Testis (tissue), 2 donors: ENCODE data around the gene HUS1B.

Experiments used
- POLR2A ChIP-seq: fragments of 450-650 bp; IDR thresholded peaks from one replicate; pipeline ENCODE4 v1.6.1; 2017; ENCODE audit warnings: antibody characterized with exemption, mild to moderate bottlenecking, moderate library complexity
- TF ChIP-seq, protein P1 (sequence below), 3 experiments: fragments of 450-650 bp in 2 of 3; fragments of 200-600 bp in 1 of 3; sonication (generic) in 1 of 3; IDR thresholded peaks; one replicate each; pipeline ENCODE4 v1.5.1; 2016 to 2019; ENCODE audit warnings: antibody characterized with exemption in 3 of 3, mild to moderate bottlenecking in 2 of 3, moderate library complexity in 1 of 3

DNA sequence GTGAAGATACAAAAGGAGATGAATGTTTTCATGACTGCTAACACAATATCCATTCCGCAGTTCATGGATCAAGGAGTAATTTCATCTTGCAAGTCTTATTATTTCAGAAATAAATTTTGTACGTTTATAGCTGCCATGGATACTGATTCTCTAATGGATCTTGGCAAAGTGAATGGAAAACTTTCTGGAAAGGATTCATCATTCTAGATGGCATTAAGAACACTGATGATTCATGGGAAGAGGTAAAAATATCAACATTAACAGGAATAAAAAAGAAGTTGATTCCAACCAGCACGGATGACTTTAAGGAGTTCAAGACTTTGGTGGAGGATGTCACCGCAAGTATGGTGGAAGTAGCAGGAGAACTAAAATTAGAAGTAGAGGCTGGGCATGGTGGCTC lies 2.8 kb downstream of the HUS1B start:
- TF ChIP-seq, protein P1, sequence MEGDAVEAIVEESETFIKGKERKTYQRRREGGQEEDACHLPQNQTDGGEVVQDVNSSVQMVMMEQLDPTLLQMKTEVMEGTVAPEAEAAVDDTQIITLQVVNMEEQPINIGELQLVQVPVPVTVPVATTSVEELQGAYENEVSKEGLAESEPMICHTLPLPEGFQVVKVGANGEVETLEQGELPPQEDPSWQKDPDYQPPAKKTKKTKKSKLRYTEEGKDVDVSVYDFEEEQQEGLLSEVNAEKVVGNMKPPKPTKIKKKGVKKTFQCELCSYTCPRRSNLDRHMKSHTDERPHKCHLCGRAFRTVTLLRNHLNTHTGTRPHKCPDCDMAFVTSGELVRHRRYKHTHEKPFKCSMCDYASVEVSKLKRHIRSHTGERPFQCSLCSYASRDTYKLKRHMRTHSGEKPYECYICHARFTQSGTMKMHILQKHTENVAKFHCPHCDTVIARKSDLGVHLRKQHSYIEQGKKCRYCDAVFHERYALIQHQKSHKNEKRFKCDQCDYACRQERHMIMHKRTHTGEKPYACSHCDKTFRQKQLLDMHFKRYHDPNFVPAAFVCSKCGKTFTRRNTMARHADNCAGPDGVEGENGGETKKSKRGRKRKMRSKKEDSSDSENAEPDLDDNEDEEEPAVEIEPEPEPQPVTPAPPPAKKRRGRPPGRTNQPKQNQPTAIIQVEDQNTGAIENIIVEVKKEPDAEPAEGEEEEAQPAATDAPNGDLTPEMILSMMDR (IDR thresholded peaks at IDR 0.05): no peak
- no peak for TF ChIP-seq POLR2A
